Keratinocyte (primary cell): ENCODE measurements around the gene PTK7. TPM values are rescaled to one million over a fixed set of nuclear protein-coding genes. Genes with fewer than 3 reads are reported as not detected.

Experiments used
- DNase-seq: peaks from one replicate; pipeline ENCODE4 v3.0.0-alpha.2; 2011; ENCODE audit warnings: low read depth, missing footprints, low spot score
- FAIRE-seq: peaks from 2 replicates; lab custom pipeline; 2011; peaks lifted over from hg19 to GRCh38; lab: Jason Lieb, UNC
- H2AFZ ChIP-seq: 2 replicates; pipeline ENCODE4 v1.6.0; 2012; ENCODE audit warnings: low read length, control low read depth, inconsistent platforms; ENCODE audit not compliant: control insufficient read depth
- H3K27ac ChIP-seq: 2 replicates; pipeline ENCODE4 v1.5.1; 2011; ENCODE audit warnings: low read length; ENCODE audit not compliant: control insufficient read depth, insufficient read depth
- H3K27me3 ChIP-seq: 3 replicates; pipeline ENCODE4 v1.6.0; 2011; ENCODE audit warnings: low read length; ENCODE audit not compliant: control insufficient read depth, insufficient read depth; ENCODE audit errors: extremely low read depth
- H3K36me3 ChIP-seq, 2 experiments: 2 replicates in 1 of 2; 3 replicates in 1 of 2; pipeline ENCODE4 v1.5.1; 2011; ENCODE audit warnings: low read length in 2 of 2, mild to moderate bottlenecking in 1 of 2; ENCODE audit not compliant: control insufficient read depth in 2 of 2, insufficient read depth in 2 of 2; ENCODE audit errors: extremely low read depth in 1 of 2
- H3K4me1 ChIP-seq: 3 replicates; pipeline ENCODE4 v1.5.1; 2011; ENCODE audit warnings: low read length; ENCODE audit not compliant: control insufficient read depth, insufficient read depth; ENCODE audit errors: extremely low read depth
- H3K4me2 ChIP-seq: 3 replicates; pipeline ENCODE4 v1.6.0; 2011; ENCODE audit warnings: low read depth, low read length; ENCODE audit not compliant: control insufficient read depth, insufficient read depth; ENCODE audit errors: extremely low read depth
- H3K4me3 ChIP-seq, 3 experiments: fragments of 200-600 bp in 1 of 3; sonication (generic) in 1 of 3; 2 replicates in 2 of 3; 3 replicates in 1 of 3; pipeline ENCODE4 v1.5.1; 2011 to 2016; ENCODE audit warnings: low read length in 3 of 3, mild to moderate bottlenecking in 3 of 3, control low read depth in 2 of 3, inconsistent platforms in 1 of 3, low read depth in 1 of 3, mixed read lengths in 1 of 3, mixed run types in 1 of 3, moderate library complexity in 1 of 3; ENCODE audit not compliant: control insufficient read depth in 2 of 3, insufficient read depth in 2 of 3; ENCODE audit errors: extremely low read depth in 1 of 3
- H3K79me2 ChIP-seq: 2 replicates; pipeline ENCODE4 v1.6.0; 2012; ENCODE audit warnings: low read length; ENCODE audit not compliant: control insufficient read depth, insufficient read depth
- H3K9ac ChIP-seq: 3 replicates; pipeline ENCODE4 v1.6.0; 2011; ENCODE audit warnings: low read length; ENCODE audit not compliant: control insufficient read depth, insufficient read depth; ENCODE audit errors: extremely low read depth
- H3K9me1 ChIP-seq: 3 replicates; pipeline ENCODE4 v1.6.0; 2011; ENCODE audit warnings: low read length; ENCODE audit not compliant: control insufficient read depth, insufficient read depth; ENCODE audit errors: extremely low read depth
- H3K9me3 ChIP-seq: 2 replicates; pipeline ENCODE4 v1.5.1; 2012; ENCODE audit warnings: low read depth, low read length; ENCODE audit not compliant: control insufficient read depth
- H4K20me1 ChIP-seq: 3 replicates; pipeline ENCODE4 v1.6.0; 2011; ENCODE audit warnings: low read length; ENCODE audit not compliant: control insufficient read depth, insufficient read depth; ENCODE audit errors: extremely low read depth
- CTCF ChIP-seq, 3 experiments: IDR thresholded peaks in 1 of 3; conservative IDR thresholded peaks in 1 of 3; optimal IDR thresholded peaks in 1 of 3; 2 replicates in 2 of 3; 3 replicates in 1 of 3; pipeline versions ENCODE3 to v1.5.1; 2011; ENCODE audit warnings: low read length in 3 of 3, mild to moderate bottlenecking in 3 of 3, moderate library complexity in 2 of 3, control low read depth in 1 of 3, inconsistent platforms in 1 of 3; ENCODE audit not compliant: insufficient read depth in 2 of 3; ENCODE audit errors: extremely low read depth in 1 of 3
- EZH2 ChIP-seq: IDR thresholded peaks from one replicate; pipeline ENCODE4 v1.6.1; 2012; ENCODE audit warnings: inconsistent platforms, mild to moderate bottlenecking, low read length, moderate library complexity
- dilution Hi-C: fragments of 300-500 bp; cut with MboI; formaldehyde crosslinking; loops from one replicate; pipeline ENCODE4 v1.7.0; 2020; ENCODE audit warnings: low sequenced_read_pairs; ENCODE audit not compliant: extremely low pct_ligation_motif_present
- polyA plus RNA-seq, 5 experiments: library from polyadenylated mRNA; depleted of rRNA in 3 of 5; stranded (reverse) in 3 of 5; stranded (forward) in 1 of 5; unstranded in 1 of 5; fragments of >200 nt; gene quantifications; 1 replicate in 1 of 5; 2 replicates in 3 of 5; 3 replicates in 1 of 5; pipeline versions ENCODE4 v1.2.1 to v1.2.3, GENCODE V29; 2011 to 2012; ENCODE audit warnings: missing spikeins in 2 of 5, low read depth in 1 of 5, low replicate concordance in 1 of 5

PTK7 gene
- polyA plus RNA-seq, 1 donor (not counting 4 experiments of a cell fraction or from before 2014, with no cell fraction given) = 58.8 TPM

- DNase-seq = no peak
- Histone ChIP-seq H3K9me1 (no peaks in the 10 kb centered on the region), H3K4me3 (no peak overlapping the region), H3K4me2 (no peak overlapping the region), H4K20me1 (no peaks in the 10 kb centered on the region), H3K27ac (no peak overlapping the region), H3K79me2 (peaks cover 66% of the 10 kb centered on the region), H3K36me3 (peaks cover 0 to 3% of the 10 kb centered on the region in 2 experiments), H2AFZ (no peak overlapping the region), H3K9me3 (no peaks in the 10 kb centered on the region), H3K27me3 (no peaks in the 10 kb centered on the region), H3K9ac (no peak overlapping the region), H3K4me1 (peaks cover 31% of the 10 kb centered on the region)
- no peak for TF ChIP-seq CTCF (optimal IDR thresholded peaks at IDR 0.05 in 1 of 3, IDR thresholded peaks at IDR 0.05 in 1 of 3, conservative IDR thresholded peaks at IDR 0.05 in 1 of 3; ENCODE audit: extremely low read depth in 1 of 3, insufficient read depth in 2 of 3, low read length in 3 of 3)
- no peak for TF ChIP-seq EZH2
- dilution Hi-C loops = no loop called here
- FAIRE-seq = no peak
Measured at GRCh38 chr6:43101497-43101896, 25.4 kb downstream of the PTK7 start.

GRCh38 chr6:43103253-43103876 is 27.3 kb downstream of the PTK7 start:
- FAIRE-seq = peak; percentile 79
- no peaks in the 10 kb centered on the region for H3K27me3 ChIP-seq
- H3K4me1 ChIP-seq = peaks cover 14% of the 10 kb centered on the region
- H3K79me2 ChIP-seq = peaks cover 67% of the 10 kb centered on the region
- no peak for DNase-seq
- no peaks in the 10 kb centered on the region for H3K9me3 ChIP-seq
- no peak overlapping the region for H3K4me3 ChIP-seq
- no peaks in the 10 kb centered on the region for H4K20me1 ChIP-seq
- no peaks in the 10 kb centered on the region for H3K9me1 ChIP-seq
- no peak for TF ChIP-seq EZH2
- TF ChIP-seq CTCF (optimal IDR thresholded peaks at IDR 0.05 in 1 of 3, IDR thresholded peaks at IDR 0.05 in 1 of 3, conservative IDR thresholded peaks at IDR 0.05 in 1 of 3; ENCODE audit: extremely low read depth in 1 of 3, insufficient read depth in 2 of 3, low read length in 3 of 3) = no peak
- dilution Hi-C loops = no loop called here
- no peak overlapping the region for H2AFZ ChIP-seq
- peak overlapping the region; percentile 0 for H3K9ac ChIP-seq
- H3K27ac ChIP-seq = peak overlapping the region; percentile 10
- H3K4me2 ChIP-seq = peak overlapping the region; percentile 63
- H3K36me3 ChIP-seq = peaks cover 0 to 3% of the 10 kb centered on the region in 2 experiments
